Uterus (tissue), 2 donors: ENCODE measurements around the gene HDGFL2.

Experiments used
- CTCF ChIP-seq, 4 experiments: fragments of 200-600 bp in 2 of 4; fragments of 450-650 bp in 2 of 4; sonication (generic) in 2 of 4; IDR thresholded peaks; one replicate each; pipeline ENCODE4 v1.5.1; 2016 to 2019; ENCODE audit warnings: antibody characterized with exemption in 4 of 4, mild to moderate bottlenecking in 2 of 4, moderate library complexity in 1 of 4
- POLR2A ChIP-seq, 2 donors: fragments of 450-650 bp; IDR thresholded peaks; one replicate each; pipeline ENCODE4 v1.6.1; 2016; ENCODE audit warnings: antibody characterized with exemption in 2 of 2, mild to moderate bottlenecking in 1 of 2, moderate library complexity in 1 of 2

GRCh38 chr19:4431296-4431695 is 40.8 kb upstream of the HDGFL2 start:
- TF ChIP-seq CTCF (IDR thresholded peaks at IDR 0.05) = no peak
- no peak for TF ChIP-seq POLR2A (IDR thresholded peaks at IDR 0.05)
